Fibroblast of skin of abdomen (primary cell): ENCODE results near the gene MT4.
A peak's percentile ranks its signal among the peaks of the same experiment; 100 is the strongest.

Experiments used
- DNase-seq: peaks from one replicate; pipeline ENCODE4 v3.0.0-alpha.2; 2013

Gene MT4

GRCh38 chr16:56605475-56605874 is 40.6 kb downstream of the MT4 start:
- no peak for DNase-seq

- DNase-seq, result peak; percentile 76
Measured at GRCh38 chr16:56606071-56606475, 41.2 kb downstream of the MT4 start.

- DNase-seq, result no peak
Measured at GRCh38 chr16:56606476-56607108, 41.7 kb downstream of the MT4 start.

GRCh38 chr16:56607109-56607618 is 42.3 kb downstream of the MT4 start:
- DNase-seq, result peak; percentile 99

GRCh38 chr16:56607675-56608042 is 42.8 kb downstream of the MT4 start:
- DNase-seq, result no peak

- DNase-seq, result peak; percentile 97
Measured at GRCh38 chr16:56608043-56608875, 43.4 kb downstream of the MT4 start, which contains the start of gene MT2A. TSS of gene MT2A (plus strand) at chr16:56608584. CDS start at chr16:56608656, 72 bp downstream.

- no peak for DNase-seq
Measured at GRCh38 chr16:56608876-56609462, 44.1 kb downstream of the MT4 start.

- DNase-seq, result peak; percentile 79
Measured at GRCh38 chr16:56609463-56609921, 44.6 kb downstream of the MT4 start.

GRCh38 chr16:56610017-56610608 is 45.2 kb downstream of the MT4 start:
- DNase-seq, result peak; percentile 57

GRCh38 chr16:56610609-56611111 is 45.8 kb downstream of the MT4 start:
- DNase-seq, result no peak

GRCh38 chr16:56611281-56611833 is 46.5 kb downstream of the MT4 start:
- DNase-seq, result no peak

- DNase-seq, result no peak
Measured at GRCh38 chr16:56613706-56614105, 48.8 kb downstream of the MT4 start.

- peak; percentile 74 for DNase-seq
Measured at GRCh38 chr16:56614549-56614991, 49.7 kb downstream of the MT4 start.

- peak; percentile 46 for DNase-seq
Measured at GRCh38 chr16:56615353-56615752, 50.5 kb downstream of the MT4 start.

GRCh38 chr16:56616608-56617211 is 51.8 kb downstream of the MT4 start:
- no peak for DNase-seq

GRCh38 chr16:56617212-56618085 is 52.6 kb downstream of the MT4 start:
- DNase-seq, result peak; percentile 58

- DNase-seq, result no peak
Measured at GRCh38 chr16:56618138-56618537, 53.3 kb downstream of the MT4 start.
